Measurements from ENCODE around the gene RASGRP4.
A peak's percentile ranks its signal among the peaks of the same experiment; 100 is the strongest.
"Not testable (repeated sequence)": the region's sequence is repeated elsewhere in the genome, so short reads cannot be mapped to it uniquely, and the experiment has no call there.

The RASGRP4 gene

GRCh38 chr19:38370299-38370698 lies 55.7 kb downstream of the RASGRP4 start:
- no peak for DNase-seq (ENCODE audit: low read depth)

DNA sequence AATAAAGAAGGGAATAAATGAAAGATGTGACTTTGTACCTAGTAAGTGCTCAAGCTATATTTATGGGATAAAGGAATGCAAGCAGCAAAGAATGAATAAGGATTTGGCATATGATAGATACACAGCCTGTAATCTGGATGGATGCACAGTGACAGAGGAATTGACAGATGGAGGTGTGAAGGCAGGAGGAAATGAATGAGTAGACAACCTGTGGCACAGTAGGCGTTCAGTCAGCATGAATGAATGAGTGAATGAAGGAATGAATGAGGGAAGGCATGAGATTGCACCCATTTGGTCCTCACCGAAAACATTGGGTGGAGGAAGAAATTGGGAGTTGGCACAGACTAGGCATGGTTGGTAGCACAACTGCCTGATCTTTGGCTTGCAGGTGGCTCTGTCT lies 56.4 kb downstream of the RASGRP4 start:
- DNase-seq (ENCODE audit: low read depth): no peak

GRCh38 chr19:38367041-38367440 lies 59.0 kb downstream of the RASGRP4 start:
- no peak for DNase-seq (ENCODE audit: low read depth)

DNA sequence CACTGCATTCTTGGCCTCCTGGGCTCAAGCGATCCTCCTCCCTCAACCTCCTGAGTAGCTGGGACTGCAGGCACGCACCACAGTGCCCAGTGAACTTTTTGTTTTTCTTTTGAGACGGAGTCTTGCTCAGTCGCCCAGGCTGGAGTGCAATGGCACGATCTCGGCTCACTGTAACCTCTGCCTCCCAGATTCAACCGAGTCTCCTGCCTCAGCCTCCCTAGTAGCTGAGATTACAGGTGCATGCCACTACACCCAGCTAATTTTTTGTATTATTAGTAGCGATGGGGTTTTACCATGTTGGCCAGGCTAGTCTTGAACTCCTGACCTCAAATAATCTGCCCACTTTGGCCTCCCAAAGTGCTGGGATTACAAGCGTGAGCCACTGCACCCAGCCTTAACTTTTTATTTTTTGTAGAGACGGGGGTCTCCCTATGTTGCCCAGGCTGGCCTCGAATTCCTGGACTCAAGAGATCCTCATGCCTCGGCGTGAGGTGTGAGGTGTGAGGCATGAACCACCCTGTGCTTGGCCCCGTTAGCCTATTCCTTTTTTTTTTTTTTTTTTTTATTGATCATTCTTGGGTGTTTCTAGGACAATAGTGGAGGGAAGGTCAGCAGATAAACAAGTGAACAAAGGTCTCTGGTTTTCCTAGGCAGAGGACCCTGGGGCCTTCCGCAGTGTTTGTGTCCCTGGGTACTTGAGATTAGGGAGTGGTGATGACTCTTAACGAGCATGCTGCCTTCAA lies 62.9 kb downstream of the RASGRP4 start:
- DNase-seq (ENCODE audit: low read depth): not testable (repeated sequence)

DNA sequence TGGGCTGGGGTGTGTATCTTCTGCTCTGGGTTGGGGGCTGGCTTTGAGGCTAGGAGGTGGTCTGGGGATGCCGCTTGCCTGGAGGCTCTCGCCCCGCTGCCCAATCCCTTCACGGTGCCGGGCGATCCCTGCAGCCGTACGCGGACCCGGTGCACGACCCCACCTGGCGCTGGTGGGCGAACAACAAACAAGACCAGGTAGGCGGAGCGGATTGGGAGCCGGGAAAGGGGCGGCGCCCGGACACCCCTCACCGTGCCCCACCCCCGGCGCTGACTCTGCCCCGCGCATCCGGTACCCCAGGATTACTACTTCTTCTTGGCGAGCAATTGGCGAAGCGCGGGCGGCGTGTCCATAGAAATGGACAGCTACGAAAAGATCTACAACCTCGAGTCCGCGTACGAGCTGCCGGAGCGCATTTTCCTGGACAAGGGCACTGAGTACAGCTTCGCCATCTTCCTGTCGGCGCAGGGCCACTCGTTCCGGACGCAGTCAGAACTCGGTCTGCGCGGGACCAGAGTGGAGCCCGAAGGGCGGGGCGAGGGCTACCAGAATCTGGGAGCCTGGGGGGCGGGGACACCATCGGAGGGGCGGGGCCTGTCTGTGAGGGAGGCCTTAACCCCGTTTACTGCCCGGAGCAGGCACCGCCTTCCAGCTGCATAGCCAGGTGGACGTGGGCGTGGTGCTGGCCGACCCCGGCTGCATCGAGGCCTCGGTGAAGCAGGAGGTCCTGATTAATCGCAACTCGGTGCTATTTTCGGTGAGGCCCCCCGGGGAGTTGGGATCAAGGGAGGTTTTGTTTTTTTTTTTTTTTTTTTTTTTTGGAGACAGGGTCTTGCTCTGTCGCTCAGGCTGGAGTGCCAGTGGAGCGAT lies 63.7 kb downstream of the RASGRP4 start:
- peak; percentile 53 for DNase-seq (ENCODE audit: low read depth)

- peak; percentile 33 for DNase-seq (ENCODE audit: low read depth)
Observed at GRCh38 chr19:38361633-38362075, 64.4 kb downstream of the RASGRP4 start.

DNA sequence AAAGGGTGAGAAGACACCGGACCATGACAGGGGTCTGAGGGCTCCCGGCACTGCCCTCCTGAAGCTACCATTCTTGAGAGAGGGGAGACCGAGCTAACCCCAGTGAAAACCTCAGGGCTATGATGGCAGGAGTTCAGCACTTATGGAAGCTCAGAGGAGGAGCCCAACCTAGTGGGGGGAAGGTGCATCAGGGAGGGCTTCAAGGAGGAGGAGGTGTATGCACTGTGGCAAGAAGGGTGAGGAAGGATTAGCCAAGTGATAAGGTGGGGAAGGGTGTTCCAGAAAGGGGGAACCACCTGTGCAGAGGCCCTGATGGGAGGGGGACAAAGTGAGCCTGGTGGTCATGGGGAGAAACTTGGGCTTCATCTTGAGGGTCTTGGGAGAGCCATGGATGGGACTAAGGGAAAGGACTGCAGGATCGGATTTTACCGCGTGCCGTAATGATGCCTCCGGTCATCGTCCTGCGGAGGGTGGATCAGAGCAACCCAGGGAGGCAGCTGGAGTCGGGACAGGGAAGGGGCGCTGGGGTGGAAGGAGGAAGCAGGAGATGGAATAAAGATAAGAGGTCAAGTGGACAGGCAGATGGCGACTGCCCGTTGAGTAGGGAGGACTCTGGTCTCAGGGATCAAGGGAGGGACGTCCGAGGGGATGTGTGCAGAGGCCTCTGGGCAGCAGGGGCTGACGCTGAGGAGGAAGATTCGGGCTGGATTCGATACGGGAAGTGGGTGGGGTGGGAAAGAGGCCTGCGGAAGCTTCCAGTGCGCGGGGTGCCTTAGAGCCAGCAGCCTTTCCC lies 65.0 kb downstream of the RASGRP4 start:
- DNase-seq (ENCODE audit: low read depth): no peak

DNA sequence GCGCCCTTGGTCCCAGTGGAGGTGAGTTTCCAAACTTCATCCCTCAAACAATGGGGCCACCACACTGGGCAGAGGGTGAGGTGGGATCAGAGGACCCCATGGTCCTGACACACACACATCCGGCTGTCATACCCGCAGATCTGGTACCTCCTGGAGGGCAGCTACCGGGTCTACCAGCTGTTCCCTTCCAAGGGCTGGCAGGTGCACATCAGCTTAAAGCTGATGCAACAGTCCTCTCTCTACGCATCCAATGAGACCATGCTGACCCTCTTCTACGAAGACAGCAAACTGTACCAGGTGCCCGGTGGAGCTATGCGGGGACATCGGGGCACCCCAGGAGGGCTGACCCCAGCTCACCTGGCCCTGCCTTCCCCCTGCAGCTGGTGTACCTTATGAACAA lies 65.7 kb downstream of the RASGRP4 start:
- DNase-seq (ENCODE audit: low read depth): no peak

GRCh38 chr19:38359242-38360021 lies 66.6 kb downstream of the RASGRP4 start:
- DNase-seq (ENCODE audit: low read depth): no peak

All from activated T-cell treated with anti-CD3 and anti-CD28 coated beads for 1 hour (primary cell).